ENCODE data around the gene SLC6A11.

- TF ChIP-seq, protein P1, sequence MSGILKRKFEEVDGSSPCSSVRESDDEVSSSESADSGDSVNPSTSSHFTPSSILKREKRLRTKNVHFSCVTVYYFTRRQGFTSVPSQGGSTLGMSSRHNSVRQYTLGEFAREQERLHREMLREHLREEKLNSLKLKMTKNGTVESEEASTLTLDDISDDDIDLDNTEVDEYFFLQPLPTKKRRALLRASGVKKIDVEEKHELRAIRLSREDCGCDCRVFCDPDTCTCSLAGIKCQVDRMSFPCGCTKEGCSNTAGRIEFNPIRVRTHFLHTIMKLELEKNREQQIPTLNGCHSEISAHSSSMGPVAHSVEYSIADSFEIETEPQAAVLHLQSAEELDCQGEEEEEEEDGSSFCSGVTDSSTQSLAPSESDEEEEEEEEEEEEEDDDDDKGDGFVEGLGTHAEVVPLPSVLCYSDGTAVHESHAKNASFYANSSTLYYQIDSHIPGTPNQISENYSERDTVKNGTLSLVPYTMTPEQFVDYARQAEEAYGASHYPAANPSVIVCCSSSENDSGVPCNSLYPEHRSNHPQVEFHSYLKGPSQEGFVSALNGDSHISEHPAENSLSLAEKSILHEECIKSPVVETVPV (CRISPR knock-in tag; IDR thresholded peaks at IDR 0.05) = no peak
- TF ChIP-seq TOX (CRISPR knock-in tag; IDR thresholded peaks at IDR 0.05; ENCODE audit: borderline replicate concordance) (no peak), ZFP30 (CRISPR knock-in tag; IDR thresholded peaks at IDR 0.05) (no peak), OSR1 (CRISPR knock-in tag; IDR thresholded peaks at IDR 0.05) (no peak)
Measured at GRCh38 chr3:10932596-10932995, 116.6 kb downstream of the SLC6A11 start.

All from SK-N-SH treated with all-trans-retinoic acid at 6 μM for 48 hours (cell line).